ENCODE measurements around the gene ATXN7L3B.
"Not testable (repeated sequence)": the region's sequence is repeated elsewhere in the genome, so short reads cannot be mapped to it uniquely, and the experiment has no call there.

ATXN7L3B gene

GRCh38 chr12:74537707-74538385 lies at the start of gene ATXN7L3B:
Gene ATXN7L3B (plus strand): TSS chr12:74537835. CDS start chr12:74538113, 278 bp downstream.
- 0 out of 2 replicates have a peak, but pooled peaks have one; percentile 14 for TF ChIP-seq CTCF (IDR thresholded peaks at IDR 0.05; ENCODE audit: control insufficient read depth, extremely low read depth, insufficient read depth)
- H3K4me3 ChIP-seq (ENCODE audit: low read depth, low read length): peak within 1 kb of the TSS; percentile 94
- DNase-seq (ENCODE audit: low read depth): peak; percentile 81

DNA sequence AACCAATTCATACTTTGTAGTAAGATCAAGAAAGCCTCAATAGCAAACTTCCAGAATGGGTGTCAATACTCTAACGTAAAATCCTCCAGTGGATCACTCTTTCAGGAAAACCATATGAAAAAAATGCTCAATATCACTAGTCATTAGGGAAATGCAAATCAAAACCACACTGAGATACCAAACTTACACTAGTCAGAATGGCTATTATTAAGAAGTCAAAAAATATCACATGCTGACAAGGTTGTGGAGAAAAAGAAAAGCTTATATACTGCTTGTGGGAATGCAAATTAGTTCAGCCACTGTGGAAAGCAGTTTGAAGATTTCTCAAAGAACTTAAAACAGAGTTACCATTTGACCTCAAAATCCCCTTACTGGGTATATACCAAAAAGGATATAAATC lies 49.5 kb upstream of the ATXN7L3B start:
- H3K4me3 ChIP-seq (ENCODE audit: low read depth, low read length): no peak overlapping the region
- no peak for DNase-seq (ENCODE audit: low read depth)
- TF ChIP-seq CTCF (IDR thresholded peaks at IDR 0.05; ENCODE audit: control insufficient read depth, extremely low read depth, insufficient read depth): no peak

DNA sequence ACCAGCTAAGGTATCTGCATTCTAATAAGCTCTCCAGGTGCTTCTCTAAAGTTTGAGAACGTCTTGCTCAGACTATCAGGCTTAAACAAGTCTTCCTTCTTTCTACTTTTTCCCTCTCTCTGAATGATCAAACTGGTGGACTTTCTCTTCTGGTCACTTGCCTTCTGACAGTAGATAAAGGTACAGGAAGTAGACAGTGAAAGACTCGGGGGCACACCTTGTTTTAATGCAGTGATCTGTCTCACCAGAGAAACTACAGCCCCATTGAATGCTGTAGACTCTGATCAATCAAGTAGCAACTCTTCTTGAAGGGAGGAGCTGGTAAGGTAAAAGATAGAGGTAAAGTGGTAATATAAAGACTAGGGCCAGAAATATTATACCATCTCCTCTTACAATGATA lies 48.1 kb upstream of the ATXN7L3B start:
- H3K4me3 ChIP-seq (ENCODE audit: low read depth, low read length): no peak overlapping the region
- DNase-seq (ENCODE audit: low read depth): no peak
- no peak for TF ChIP-seq CTCF (IDR thresholded peaks at IDR 0.05; ENCODE audit: control insufficient read depth, extremely low read depth, insufficient read depth)

DNA sequence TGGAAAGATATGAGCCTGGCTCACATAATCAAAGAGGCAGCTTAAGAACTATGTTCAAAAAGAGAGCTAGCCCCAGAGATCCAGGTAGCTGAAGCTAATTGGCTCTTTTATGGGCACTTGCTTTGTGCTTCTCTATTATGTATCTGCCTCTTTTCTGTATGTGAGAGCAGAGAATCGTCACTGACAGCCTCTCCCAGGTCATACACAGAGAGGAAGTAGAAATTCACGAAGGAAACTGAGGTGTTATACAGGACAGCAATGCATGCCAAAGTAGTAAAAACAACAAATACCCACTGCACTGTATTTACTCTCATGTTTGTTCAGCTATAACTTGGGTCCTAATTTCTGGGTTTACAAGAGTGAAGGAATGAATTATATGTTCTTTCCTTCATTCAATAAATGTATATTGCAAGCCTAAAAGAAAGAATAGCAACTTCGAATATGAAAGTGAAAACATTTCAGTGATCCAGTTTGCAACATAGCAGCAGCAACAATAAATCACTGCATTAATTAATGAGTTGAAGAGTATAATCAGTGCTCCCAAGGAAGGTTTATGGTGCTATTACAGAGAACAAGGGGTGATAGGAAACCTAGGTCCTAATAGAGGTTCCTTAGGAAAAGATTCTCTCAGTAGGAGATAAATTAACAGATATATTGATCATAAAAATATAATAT lies 47.1 kb upstream of the ATXN7L3B start:
- DNase-seq (ENCODE audit: low read depth): peak; percentile 17
- TF ChIP-seq CTCF (IDR thresholded peaks at IDR 0.05; ENCODE audit: control insufficient read depth, extremely low read depth, insufficient read depth): no peak
- H3K4me3 ChIP-seq (ENCODE audit: low read depth, low read length): no peak overlapping the region

GRCh38 chr12:74491374-74491773 lies 46.3 kb upstream of the ATXN7L3B start:
- no peak for TF ChIP-seq CTCF (IDR thresholded peaks at IDR 0.05; ENCODE audit: control insufficient read depth, extremely low read depth, insufficient read depth)
- no peak overlapping the region for H3K4me3 ChIP-seq (ENCODE audit: low read depth, low read length)
- no peak for DNase-seq (ENCODE audit: low read depth)

DNA sequence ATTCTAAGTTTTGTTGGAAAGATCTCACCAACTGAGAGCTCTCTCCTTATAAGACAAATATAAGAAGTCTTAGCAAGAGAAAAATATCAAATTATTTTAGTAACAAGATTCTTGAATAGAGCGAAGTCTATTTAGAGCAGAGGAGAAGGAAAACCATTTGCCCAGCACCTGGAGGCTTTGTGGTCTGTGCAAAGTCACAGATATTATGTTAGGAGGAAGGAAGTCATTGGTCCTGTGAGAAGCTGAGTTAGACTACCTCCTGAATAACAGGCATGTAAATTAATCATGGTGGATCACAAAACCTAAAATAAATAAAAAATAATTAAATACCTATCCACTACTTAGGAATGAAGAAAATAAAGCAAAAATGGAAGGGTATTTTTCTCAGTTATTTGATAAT lies 38.4 kb upstream of the ATXN7L3B start:
- TF ChIP-seq CTCF (IDR thresholded peaks at IDR 0.05; ENCODE audit: control insufficient read depth, extremely low read depth, insufficient read depth): no peak
- H3K4me3 ChIP-seq (ENCODE audit: low read depth, low read length): no peak overlapping the region
- no peak for DNase-seq (ENCODE audit: low read depth)

- not testable (repeated sequence) for H3K4me3 ChIP-seq (ENCODE audit: low read depth, low read length); DNase-seq (ENCODE audit: low read depth)
These were observed 28.6 kb upstream of the ATXN7L3B start for GRCh38 chr12:74508873-74509657.
